ENCODE data around the gene PNO1.

PNO1 gene

GRCh38 chr2:68163641-68164040, 6.0 kb downstream of the PNO1 start:
- peaks cover 6% of the 10 kb centered on the region for H3K36me3 ChIP-seq (ENCODE audit: control insufficient read depth, insufficient read depth, low read length)

GRCh38 chr2:68167186-68167585, 9.5 kb downstream of the PNO1 start:
- Histone ChIP-seq H3K79me1 (ENCODE audit: low read length) (peaks cover 9% of the 10 kb centered on the region), H3K27me3 (ENCODE audit: insufficient read depth, low read length, poor library complexity) (no peaks in the 10 kb centered on the region), H3K79me2 (ENCODE audit: control insufficient read depth, insufficient read depth, low read length) (no peaks in the 10 kb centered on the region), H4K5ac (ENCODE audit: low read length) (no peak overlapping the region), H4K8ac (ENCODE audit: low read depth, low read length) (no peak overlapping the region), H3K27ac (ENCODE audit: low read depth, low read length) (no peak overlapping the region), H3K4ac (ENCODE audit: low read depth, low read length) (no peak overlapping the region), H3K36me3 (ENCODE audit: control insufficient read depth, insufficient read depth, low read length) (peaks cover 2% of the 10 kb centered on the region), H2BK5ac (ENCODE audit: low read length) (no peak overlapping the region), H3K9ac (ENCODE audit: low read length) (no peak overlapping the region), H3K56ac (ENCODE audit: low read length) (no peak overlapping the region), H2BK15ac (replicated peaks; ENCODE audit: low read depth) (no peak overlapping the region), H2AK5ac (ENCODE audit: low read length) (no peak overlapping the region), H3K23ac (ENCODE audit: low read length) (no peak overlapping the region), H3K4me3 (ENCODE audit: low read length) (no peak overlapping the region), H3K4me1 (ENCODE audit: control insufficient read depth, low read depth, low read length) (no peaks in the 10 kb centered on the region), H2BK120ac (ENCODE audit: low read depth, low read length) (no peak overlapping the region), H3K4me2 (ENCODE audit: low read length) (no peak overlapping the region), H3K18ac (ENCODE audit: low read length) (no peak overlapping the region)
- WGBS (ENCODE audit: extremely low coverage, insufficient coverage, low lambda C conversion rate), result no CpG with 5 or more reads among the region's 3 CpGs
- DNase-seq, result no peak

More at GRCh38 chr2:68163641-68164040, 6.0 kb downstream of the PNO1 start:
- H2BK15ac ChIP-seq (replicated peaks; ENCODE audit: low read depth), result no peak overlapping the region
- H3K4ac ChIP-seq (ENCODE audit: low read depth, low read length), result no peak overlapping the region
- no peak overlapping the region for H4K5ac ChIP-seq (ENCODE audit: low read length)
- peaks cover 12% of the 10 kb centered on the region for H3K79me1 ChIP-seq (ENCODE audit: low read length)
- no peaks in the 10 kb centered on the region for H3K27me3 ChIP-seq (ENCODE audit: insufficient read depth, low read length, poor library complexity)
- no peak overlapping the region for H3K56ac ChIP-seq (ENCODE audit: low read length)
- H3K27ac ChIP-seq (ENCODE audit: low read depth, low read length), result no peak overlapping the region
- WGBS (ENCODE audit: extremely low coverage, insufficient coverage, low lambda C conversion rate), result no CpG with 5 or more reads among the region's 1 CpG
- H3K4me2 ChIP-seq (ENCODE audit: low read length), result no peak overlapping the region
- H3K9ac ChIP-seq (ENCODE audit: low read length), result no peak overlapping the region
- no peak overlapping the region for H4K8ac ChIP-seq (ENCODE audit: low read depth, low read length)
- H3K4me1 ChIP-seq (ENCODE audit: control insufficient read depth, low read depth, low read length), result no peaks in the 10 kb centered on the region
- no peak overlapping the region for H3K4me3 ChIP-seq (ENCODE audit: low read length)
- H3K79me2 ChIP-seq (ENCODE audit: control insufficient read depth, insufficient read depth, low read length), result peaks cover 15% of the 10 kb centered on the region
- no peak overlapping the region for H3K18ac ChIP-seq (ENCODE audit: low read length)
- H2BK120ac ChIP-seq (ENCODE audit: low read depth, low read length), result no peak overlapping the region
- no peak overlapping the region for H2BK5ac ChIP-seq (ENCODE audit: low read length)
- H3K23ac ChIP-seq (ENCODE audit: low read length), result no peak overlapping the region
- H2AK5ac ChIP-seq (ENCODE audit: low read length), result no peak overlapping the region
- DNase-seq, result no peak

GRCh38 chr2:68169308-68169707, 11.6 kb downstream of the PNO1 start:
- Histone ChIP-seq H4K8ac (ENCODE audit: low read depth, low read length) (no peak overlapping the region), H3K36me3 (ENCODE audit: control insufficient read depth, insufficient read depth, low read length) (peaks cover 2% of the 10 kb centered on the region)

GRCh38 chr2:68171146-68171545, 13.5 kb downstream of the PNO1 start:
- no CpG with 5 or more reads among the region's 7 CpGs for WGBS (ENCODE audit: extremely low coverage, insufficient coverage, low lambda C conversion rate)
- H3K4me2 ChIP-seq (ENCODE audit: low read length), result no peak overlapping the region
- H2AK5ac ChIP-seq (ENCODE audit: low read length), result no peak overlapping the region
- no peak overlapping the region for H3K9ac ChIP-seq (ENCODE audit: low read length)
- no peak overlapping the region for H3K4ac ChIP-seq (ENCODE audit: low read depth, low read length)
- peaks cover 9% of the 10 kb centered on the region for H3K79me1 ChIP-seq (ENCODE audit: low read length)
- H2BK5ac ChIP-seq (ENCODE audit: low read length), result no peak overlapping the region
- no peaks in the 10 kb centered on the region for H3K27me3 ChIP-seq (ENCODE audit: insufficient read depth, low read length, poor library complexity)
- no peak overlapping the region for H3K56ac ChIP-seq (ENCODE audit: low read length)
- H3K18ac ChIP-seq (ENCODE audit: low read length), result no peak overlapping the region
- H3K36me3 ChIP-seq (ENCODE audit: control insufficient read depth, insufficient read depth, low read length), result peaks cover 2% of the 10 kb centered on the region
- no peak overlapping the region for H4K8ac ChIP-seq (ENCODE audit: low read depth, low read length)
- no peak overlapping the region for H2BK120ac ChIP-seq (ENCODE audit: low read depth, low read length)
- no peaks in the 10 kb centered on the region for H3K4me1 ChIP-seq (ENCODE audit: control insufficient read depth, low read depth, low read length)
- H2BK15ac ChIP-seq (replicated peaks; ENCODE audit: low read depth), result no peak overlapping the region
- H3K23ac ChIP-seq (ENCODE audit: low read length), result no peak overlapping the region
- no peak for DNase-seq
- no peaks in the 10 kb centered on the region for H3K79me2 ChIP-seq (ENCODE audit: control insufficient read depth, insufficient read depth, low read length)
- no peak overlapping the region for H3K4me3 ChIP-seq (ENCODE audit: low read length)
- H4K5ac ChIP-seq (ENCODE audit: low read length), result no peak overlapping the region
- no peak overlapping the region for H3K27ac ChIP-seq (ENCODE audit: low read depth, low read length)

More at GRCh38 chr2:68169308-68169707, 11.6 kb downstream of the PNO1 start:
- peak; percentile 13 for DNase-seq
- Histone ChIP-seq H3K27me3 (ENCODE audit: insufficient read depth, low read length, poor library complexity) (no peaks in the 10 kb centered on the region), H3K23ac (ENCODE audit: low read length) (no peak overlapping the region), H3K4me1 (ENCODE audit: control insufficient read depth, low read depth, low read length) (no peaks in the 10 kb centered on the region), H2BK15ac (replicated peaks; ENCODE audit: low read depth) (no peak overlapping the region), H3K56ac (ENCODE audit: low read length) (no peak overlapping the region), H3K79me2 (ENCODE audit: control insufficient read depth, insufficient read depth, low read length) (no peaks in the 10 kb centered on the region), H3K79me1 (ENCODE audit: low read length) (peaks cover 9% of the 10 kb centered on the region), H3K27ac (ENCODE audit: low read depth, low read length) (no peak overlapping the region), H2BK5ac (ENCODE audit: low read length) (no peak overlapping the region), H3K18ac (ENCODE audit: low read length) (no peak overlapping the region), H2AK5ac (ENCODE audit: low read length) (no peak overlapping the region), H4K5ac (ENCODE audit: low read length) (no peak overlapping the region), H3K4me3 (ENCODE audit: low read length) (no peak overlapping the region), H2BK120ac (ENCODE audit: low read depth, low read length) (no peak overlapping the region), H3K4me2 (ENCODE audit: low read length) (no peak overlapping the region), H3K4ac (ENCODE audit: low read depth, low read length) (no peak overlapping the region), H3K9ac (ENCODE audit: low read length) (no peak overlapping the region)
- no CpG with 5 or more reads among the region's 4 CpGs for WGBS (ENCODE audit: extremely low coverage, insufficient coverage, low lambda C conversion rate)

GRCh38 chr2:68171684-68172083, 14.0 kb downstream of the PNO1 start:
- DNase-seq, result no peak
- H3K23ac ChIP-seq (ENCODE audit: low read length), result no peak overlapping the region
- H3K4ac ChIP-seq (ENCODE audit: low read depth, low read length), result no peak overlapping the region
- H2AK5ac ChIP-seq (ENCODE audit: low read length), result no peak overlapping the region
- H2BK5ac ChIP-seq (ENCODE audit: low read length), result no peak overlapping the region
- no peak overlapping the region for H3K18ac ChIP-seq (ENCODE audit: low read length)
- 100% methylated on average over 1 of the region's 4 CpGs for WGBS (ENCODE audit: extremely low coverage, insufficient coverage, low lambda C conversion rate)
- no peak overlapping the region for H4K8ac ChIP-seq (ENCODE audit: low read depth, low read length)
- H3K4me2 ChIP-seq (ENCODE audit: low read length), result no peak overlapping the region
- H2BK15ac ChIP-seq (replicated peaks; ENCODE audit: low read depth), result no peak overlapping the region
- H3K27me3 ChIP-seq (ENCODE audit: insufficient read depth, low read length, poor library complexity), result no peaks in the 10 kb centered on the region
- no peaks in the 10 kb centered on the region for H3K79me2 ChIP-seq (ENCODE audit: control insufficient read depth, insufficient read depth, low read length)
- H4K5ac ChIP-seq (ENCODE audit: low read length), result no peak overlapping the region
- H3K56ac ChIP-seq (ENCODE audit: low read length), result no peak overlapping the region
- H3K79me1 ChIP-seq (ENCODE audit: low read length), result peaks cover 9% of the 10 kb centered on the region
- no peak overlapping the region for H3K9ac ChIP-seq (ENCODE audit: low read length)
- no peak overlapping the region for H2BK120ac ChIP-seq (ENCODE audit: low read depth, low read length)
- no peaks in the 10 kb centered on the region for H3K4me1 ChIP-seq (ENCODE audit: control insufficient read depth, low read depth, low read length)
- peaks cover 2% of the 10 kb centered on the region for H3K36me3 ChIP-seq (ENCODE audit: control insufficient read depth, insufficient read depth, low read length)
- H3K27ac ChIP-seq (ENCODE audit: low read depth, low read length), result no peak overlapping the region
- no peak overlapping the region for H3K4me3 ChIP-seq (ENCODE audit: low read length)

- Histone ChIP-seq H3K27me3 (ENCODE audit: insufficient read depth, low read length, poor library complexity) (no peaks in the 10 kb centered on the region), H3K4me2 (ENCODE audit: low read length) (no peak overlapping the region), H3K27ac (ENCODE audit: low read depth, low read length) (no peak overlapping the region), H2BK15ac (replicated peaks; ENCODE audit: low read depth) (no peak overlapping the region), H3K9ac (ENCODE audit: low read length) (no peak overlapping the region), H3K4ac (ENCODE audit: low read depth, low read length) (no peak overlapping the region), H3K56ac (ENCODE audit: low read length) (no peak overlapping the region), H3K36me3 (ENCODE audit: control insufficient read depth, insufficient read depth, low read length) (no peaks in the 10 kb centered on the region), H2BK120ac (ENCODE audit: low read depth, low read length) (no peak overlapping the region), H2BK5ac (ENCODE audit: low read length) (no peak overlapping the region), H3K79me2 (ENCODE audit: control insufficient read depth, insufficient read depth, low read length) (no peaks in the 10 kb centered on the region), H3K4me1 (ENCODE audit: control insufficient read depth, low read depth, low read length) (no peaks in the 10 kb centered on the region), H3K18ac (ENCODE audit: low read length) (no peak overlapping the region), H3K4me3 (ENCODE audit: low read length) (no peak overlapping the region), H2AK5ac (ENCODE audit: low read length) (no peak overlapping the region), H3K79me1 (ENCODE audit: low read length) (peaks cover 8% of the 10 kb centered on the region), H4K5ac (ENCODE audit: low read length) (no peak overlapping the region), H3K23ac (ENCODE audit: low read length) (no peak overlapping the region), H4K8ac (ENCODE audit: low read depth, low read length) (no peak overlapping the region)
- WGBS (ENCODE audit: extremely low coverage, insufficient coverage, low lambda C conversion rate), result no CpG with 5 or more reads among the region's 2 CpGs
- no peak for DNase-seq
Observed at GRCh38 chr2:68172521-68172920, 14.8 kb downstream of the PNO1 start.
